HEK293 (cell line): ENCODE results near the gene CIPC.

Experiments
- CTCF ChIP-seq: fragments of 450-650 bp; formaldehyde crosslinking; IDR thresholded peaks from 2 replicates; pipeline ENCODE4 v1.5.1; 2016; ENCODE audit warnings: missing biosample characterization, missing genetic modification characterization
- REST ChIP-seq: fragments of 450-650 bp; formaldehyde crosslinking; IDR thresholded peaks from 2 replicates; pipeline ENCODE4 v1.5.1; 2016; ENCODE audit warnings: missing biosample characterization, missing genetic modification characterization
- SP3 ChIP-seq: fragments of 450-650 bp; formaldehyde crosslinking; IDR thresholded peaks from 2 replicates; pipeline ENCODE4 v1.5.1; 2016; ENCODE audit warnings: missing biosample characterization, missing genetic modification characterization
- ZNF146 ChIP-seq: fragments of 450-650 bp; formaldehyde crosslinking; IDR thresholded peaks from 2 replicates; pipeline ENCODE4 v1.5.1; 2016; ENCODE audit warnings: missing biosample characterization, missing genetic modification characterization
- ZNF530 ChIP-seq: fragments of 450-650 bp; formaldehyde crosslinking; IDR thresholded peaks from 2 replicates; pipeline ENCODE4 v1.5.1; 2016; ENCODE audit warnings: low read depth, missing biosample characterization, missing genetic modification characterization
- ZNF707 ChIP-seq: fragments of 450-650 bp; formaldehyde crosslinking; IDR thresholded peaks from 2 replicates; pipeline ENCODE4 v1.5.1; 2016; ENCODE audit warnings: missing biosample characterization, missing genetic modification characterization

- TF ChIP-seq CTCF (tag by site-specific recombination), result no peak
- TF ChIP-seq SP3 (tag by site-specific recombination), result no peak
- TF ChIP-seq REST (tag by site-specific recombination), result no peak
- no peak for TF ChIP-seq ZNF707 (tag by site-specific recombination)
- no peak for TF ChIP-seq ZNF530 (tag by site-specific recombination)
- no peak for TF ChIP-seq ZNF146 (tag by site-specific recombination)
Observed at GRCh38 chr14:77052281-77053044, 45.6 kb upstream of the CIPC start.
